Measurements from ENCODE around the gene RAN.

RAN gene

DNA sequence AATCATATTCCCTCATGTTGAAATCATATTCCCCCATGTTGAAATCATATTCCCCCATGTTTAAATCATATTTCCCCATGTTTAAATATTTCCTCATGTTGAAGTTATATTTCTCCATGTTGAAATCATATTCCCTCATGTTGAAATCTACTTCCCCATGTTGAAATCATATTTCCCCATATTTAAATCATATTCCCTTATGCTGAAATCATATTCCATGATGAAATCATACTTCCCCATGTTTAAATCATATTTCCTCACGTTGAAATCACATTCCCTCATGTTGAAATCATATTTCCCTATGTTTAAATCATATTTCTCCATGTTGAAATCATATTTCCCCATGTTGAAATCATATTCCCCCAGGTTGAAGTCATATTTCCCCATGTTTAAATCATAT is 47.2 kb downstream of the RAN start:
- Mint-ChIP-seq H3K27ac (no peak overlapping the region), H3K9me3 (no peaks in the 10 kb centered on the region), H3K4me3 (no peak overlapping the region), H3K36me3 (no peaks in the 10 kb centered on the region), H3K27me3 (peaks cover 43% of the 10 kb centered on the region), H3K4me1 (no peaks in the 10 kb centered on the region)
- CTCF ChIA-PET, result no interaction called here
- no peak for DNase-seq

DNA sequence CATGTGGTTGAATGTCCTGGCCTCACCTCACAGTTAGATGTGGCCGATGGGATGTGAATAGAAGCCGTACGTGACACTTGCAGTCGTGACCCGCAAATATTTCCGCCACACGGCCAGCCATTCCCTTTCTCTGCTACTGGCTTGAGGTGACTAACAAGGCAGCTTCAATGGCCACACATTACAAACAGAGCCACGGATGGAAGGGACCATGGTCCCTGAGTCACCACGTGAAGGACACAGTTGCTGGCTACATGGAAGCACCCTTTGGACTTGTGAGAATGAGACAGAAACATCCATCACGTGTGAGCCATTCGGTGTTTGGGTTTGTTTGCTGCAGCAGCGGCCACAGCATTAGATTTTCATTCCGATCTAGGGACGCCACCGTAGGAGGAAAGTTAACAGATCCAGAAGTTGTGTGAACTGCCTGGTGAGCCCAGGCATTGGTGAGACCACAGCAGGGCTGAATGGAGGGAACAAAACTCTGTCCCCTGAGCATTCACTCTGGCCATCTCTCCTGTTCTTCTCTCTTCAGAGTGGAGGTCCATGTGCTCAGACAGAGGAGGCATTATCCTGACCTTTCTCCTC is 48.3 kb downstream of the RAN start:
- H3K4me1 Mint-ChIP-seq, result no peaks in the 10 kb centered on the region
- H3K27ac Mint-ChIP-seq, result no peak overlapping the region

DNA sequence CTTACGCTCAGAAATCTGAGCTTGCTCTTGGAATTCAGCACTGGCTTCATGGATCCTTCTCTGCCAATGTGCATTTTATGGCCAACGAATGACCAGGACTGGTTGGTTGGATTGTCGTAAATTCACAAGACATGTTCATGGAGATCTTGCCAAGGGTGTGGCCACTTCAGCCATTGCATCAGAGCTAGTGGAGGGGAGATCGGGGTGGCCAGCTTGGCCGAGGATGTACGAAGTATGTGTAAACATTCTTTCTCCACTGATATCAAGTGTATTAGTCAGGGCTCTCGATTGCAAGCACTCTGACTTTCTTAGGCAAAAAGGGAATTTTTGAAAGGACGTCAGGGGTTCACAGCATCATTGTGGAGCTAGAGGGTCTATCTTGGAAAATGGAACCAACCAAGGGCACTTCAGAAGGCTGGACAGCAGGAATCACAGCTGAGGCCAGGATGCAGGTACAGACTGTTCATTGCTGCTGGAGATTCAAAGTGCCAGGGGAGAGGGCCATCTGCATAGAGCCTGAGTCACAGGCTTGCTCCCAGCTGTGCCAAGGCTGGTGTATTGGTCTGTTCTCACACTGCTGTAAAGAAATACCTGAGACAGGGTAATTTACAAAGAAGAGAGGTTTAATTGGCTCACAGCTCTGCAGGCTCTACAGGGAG is 49.0 kb downstream of the RAN start:
- Mint-ChIP-seq H3K27ac (no peak overlapping the region), H3K4me1 (no peaks in the 10 kb centered on the region), H3K36me3 (no peaks in the 10 kb centered on the region), H3K27me3 (peaks cover 37% of the 10 kb centered on the region), H3K9me3 (no peaks in the 10 kb centered on the region), H3K4me3 (no peak overlapping the region)
- no peak for DNase-seq
- CTCF ChIA-PET, result interaction anchor here (0.8 kb wide), 1 partner anchor 11 kb away, joined by 3 read pairs; no protein-coding TSS in a partner anchor

More for the DNA sequence above, 48.3 kb downstream of the RAN start:
- Mint-ChIP-seq H3K9me3 (no peaks in the 10 kb centered on the region), H3K27me3 (peaks cover 43% of the 10 kb centered on the region), H3K36me3 (no peaks in the 10 kb centered on the region), H3K4me3 (no peak overlapping the region)
- no peak for DNase-seq
- CTCF ChIA-PET, result no interaction called here

DNA sequence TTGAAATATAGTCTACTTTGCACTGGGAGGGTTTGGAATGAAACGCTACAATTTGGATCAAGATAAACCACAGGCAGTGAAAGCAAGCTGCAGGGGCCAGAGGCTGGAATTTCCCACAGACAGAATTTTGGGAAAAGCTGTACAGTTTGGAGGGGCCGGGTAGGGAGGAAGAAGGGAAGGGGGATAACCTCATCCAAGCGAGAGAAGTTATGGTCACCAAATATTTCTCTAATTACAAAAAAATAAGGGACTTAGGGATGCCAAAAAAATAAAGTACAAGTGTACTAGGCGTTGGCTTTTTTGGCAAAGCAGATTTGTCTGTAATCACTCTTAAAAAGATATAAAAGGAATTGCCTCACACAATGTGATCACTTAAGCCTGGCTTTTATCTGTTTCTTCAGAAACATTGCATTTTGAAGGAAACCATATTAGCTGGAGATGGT is 50.7 kb downstream of the RAN start:
- DNase-seq, result no peak
- H3K9me3 Mint-ChIP-seq, result no peaks in the 10 kb centered on the region
- H3K36me3 Mint-ChIP-seq, result no peaks in the 10 kb centered on the region
- H3K27ac Mint-ChIP-seq, result no peak overlapping the region
- H3K4me1 Mint-ChIP-seq, result no peaks in the 10 kb centered on the region
- CTCF ChIA-PET, result no interaction called here
- H3K4me3 Mint-ChIP-seq, result no peak overlapping the region
- H3K27me3 Mint-ChIP-seq, result peaks cover 24% of the 10 kb centered on the region

DNA sequence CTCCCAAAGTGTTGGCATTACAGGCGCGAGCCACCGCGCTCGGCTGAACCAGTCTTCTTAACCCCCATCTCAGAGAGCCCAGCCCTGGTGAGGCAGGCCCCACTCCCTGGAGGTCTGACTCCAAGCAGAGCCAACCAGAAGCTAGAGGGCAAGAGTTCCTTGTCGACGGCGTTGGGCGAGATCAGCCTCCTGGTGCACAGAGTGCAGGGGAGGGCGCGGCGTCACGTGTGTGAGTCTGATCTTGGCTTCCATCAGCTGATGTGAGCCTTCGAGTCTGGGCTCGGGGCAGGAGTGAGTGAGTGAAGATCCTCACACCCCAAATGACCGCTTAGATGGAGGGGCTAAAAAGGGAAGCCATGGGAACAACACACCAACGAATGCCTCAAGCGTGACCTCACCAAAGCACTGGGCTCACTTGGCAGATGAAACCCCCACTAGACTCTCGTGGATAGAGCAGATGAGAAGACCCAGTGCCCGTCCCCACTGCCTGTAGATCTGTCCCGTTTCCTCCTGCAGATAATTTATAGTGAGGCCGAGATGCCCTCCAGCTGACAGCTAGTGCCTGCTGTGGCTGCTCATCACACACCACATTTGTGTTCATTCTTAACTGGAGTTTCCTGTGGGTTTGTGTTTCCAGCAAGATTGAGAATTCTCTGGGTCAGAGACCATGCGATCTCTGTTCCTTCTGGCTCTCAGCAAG is 53.2 kb downstream of the RAN start:
- Mint-ChIP-seq H3K36me3 (no peaks in the 10 kb centered on the region), H3K4me3 (no peak overlapping the region), H3K27me3 (peaks cover 20% of the 10 kb centered on the region), H3K4me1 (no peaks in the 10 kb centered on the region), H3K27ac (no peak overlapping the region), H3K9me3 (no peaks in the 10 kb centered on the region)
- CTCF ChIA-PET, result no interaction called here
- DNase-seq, result no peak

DNA sequence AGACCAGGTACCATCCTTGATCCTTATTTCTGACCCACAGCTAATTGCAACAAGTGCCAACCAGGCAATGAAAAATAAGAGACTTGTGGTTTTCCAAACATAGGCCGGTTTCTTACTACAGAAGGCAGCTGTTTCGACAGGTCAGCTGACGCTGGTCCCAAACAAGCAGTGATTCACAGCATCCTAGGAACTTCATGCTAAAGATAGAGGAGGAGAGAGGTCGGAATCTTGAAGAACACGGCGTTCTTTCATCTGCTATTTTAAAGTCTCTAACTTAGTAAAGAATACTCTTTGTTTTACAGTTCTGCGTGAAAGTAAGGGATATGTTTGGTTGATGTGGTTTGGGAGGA is 53.8 kb downstream of the RAN start:
- CTCF ChIA-PET, result no interaction called here
- Mint-ChIP-seq H3K36me3 (no peaks in the 10 kb centered on the region), H3K27me3 (peaks cover 25% of the 10 kb centered on the region), H3K4me3 (no peak overlapping the region), H3K9me3 (no peaks in the 10 kb centered on the region), H3K4me1 (no peaks in the 10 kb centered on the region), H3K27ac (no peak overlapping the region)
- DNase-seq, result no peak
